HCT116 (cell line): ENCODE data around the gene DTNB.

Experiments used
- CBX3 ChIP-seq: IDR thresholded peaks from 2 replicates; pipeline ENCODE4 v1.6.1; 2012; ENCODE audit warnings: low read depth
- CEBPB ChIP-seq: IDR thresholded peaks from 2 replicates; pipeline ENCODE4 v1.6.1; 2012; ENCODE audit warnings: low read depth
- EGR1 ChIP-seq: IDR thresholded peaks from 2 replicates; pipeline ENCODE4 v1.6.1; 2012; ENCODE audit warnings: low read depth
- EZH2phosphoT487 ChIP-seq: fragments of 200-600 bp; IDR thresholded peaks from 2 replicates; pipeline ENCODE4 v1.6.1; 2018; ENCODE audit warnings: antibody characterized with exemption, borderline replicate concordance
- POLR2A ChIP-seq: IDR thresholded peaks from 2 replicates; pipeline ENCODE4 v1.7.0; 2011; ENCODE audit warnings: borderline replicate concordance; ENCODE audit not compliant: insufficient read depth, insufficient read length; ENCODE audit errors: extremely low read depth
- POLR2AphosphoS5 ChIP-seq: IDR thresholded peaks from 2 replicates; pipeline ENCODE4 v1.6.1; 2011; ENCODE audit warnings: mild to moderate bottlenecking, low read depth, low read length, moderate library complexity
- RAD21 ChIP-seq: IDR thresholded peaks from 2 replicates; pipeline ENCODE4 v1.6.1; 2012; ENCODE audit warnings: low read depth, mild to moderate bottlenecking
- SP1 ChIP-seq: IDR thresholded peaks from 2 replicates; pipeline ENCODE4 v1.6.1; 2012; ENCODE audit warnings: low read depth
- SRF ChIP-seq: IDR thresholded peaks from 2 replicates; pipeline ENCODE4 v1.6.1; 2012; ENCODE audit warnings: low read depth
- TF ChIP-seq, protein P1 (sequence below): IDR thresholded peaks from 2 replicates; pipeline ENCODE4 v1.6.1; 2012; ENCODE audit warnings: low read depth
- TF ChIP-seq, protein P2 (sequence below), 3 experiments: fragments of 200-600 bp in 1 of 3; sonication (generic) in 1 of 3; IDR thresholded peaks in 2 of 3; conservative IDR thresholded peaks in 1 of 3; 2 replicates each; pipeline ENCODE4 v1.5.1; 2012 to 2017; ENCODE audit warnings: low read depth in 2 of 3, low read length in 2 of 3, antibody characterized with exemption in 1 of 3, borderline replicate concordance in 1 of 3, control low read depth in 1 of 3, mild to moderate bottlenecking in 1 of 3, mixed read lengths in 1 of 3, mixed run types in 1 of 3, moderate library complexity in 1 of 3; ENCODE audit not compliant: insufficient read depth in 1 of 3
- TF ChIP-seq, protein P3 (sequence below): IDR thresholded peaks from 2 replicates; pipeline ENCODE4 v1.6.1; 2012

DNA sequence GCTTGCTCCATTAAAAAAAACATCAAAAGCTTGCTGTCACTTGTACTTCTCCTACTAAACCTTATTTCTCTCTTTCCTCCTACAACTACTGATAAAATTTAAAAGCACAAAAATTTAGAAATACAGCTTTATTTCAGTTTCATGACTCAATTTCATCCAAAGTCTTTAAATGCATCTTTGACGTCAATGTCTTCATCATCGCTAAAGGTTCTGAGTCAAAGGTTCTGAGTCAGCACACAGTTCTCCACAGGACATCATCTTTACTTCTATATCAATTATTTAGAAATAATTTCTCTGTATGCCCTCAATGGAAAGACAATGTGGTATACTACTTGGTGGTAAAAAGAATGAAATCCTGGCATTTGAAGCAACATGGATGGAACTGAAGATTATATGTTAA, 167.8 kb downstream of the DTNB start:
- TF ChIP-seq, protein P1, sequence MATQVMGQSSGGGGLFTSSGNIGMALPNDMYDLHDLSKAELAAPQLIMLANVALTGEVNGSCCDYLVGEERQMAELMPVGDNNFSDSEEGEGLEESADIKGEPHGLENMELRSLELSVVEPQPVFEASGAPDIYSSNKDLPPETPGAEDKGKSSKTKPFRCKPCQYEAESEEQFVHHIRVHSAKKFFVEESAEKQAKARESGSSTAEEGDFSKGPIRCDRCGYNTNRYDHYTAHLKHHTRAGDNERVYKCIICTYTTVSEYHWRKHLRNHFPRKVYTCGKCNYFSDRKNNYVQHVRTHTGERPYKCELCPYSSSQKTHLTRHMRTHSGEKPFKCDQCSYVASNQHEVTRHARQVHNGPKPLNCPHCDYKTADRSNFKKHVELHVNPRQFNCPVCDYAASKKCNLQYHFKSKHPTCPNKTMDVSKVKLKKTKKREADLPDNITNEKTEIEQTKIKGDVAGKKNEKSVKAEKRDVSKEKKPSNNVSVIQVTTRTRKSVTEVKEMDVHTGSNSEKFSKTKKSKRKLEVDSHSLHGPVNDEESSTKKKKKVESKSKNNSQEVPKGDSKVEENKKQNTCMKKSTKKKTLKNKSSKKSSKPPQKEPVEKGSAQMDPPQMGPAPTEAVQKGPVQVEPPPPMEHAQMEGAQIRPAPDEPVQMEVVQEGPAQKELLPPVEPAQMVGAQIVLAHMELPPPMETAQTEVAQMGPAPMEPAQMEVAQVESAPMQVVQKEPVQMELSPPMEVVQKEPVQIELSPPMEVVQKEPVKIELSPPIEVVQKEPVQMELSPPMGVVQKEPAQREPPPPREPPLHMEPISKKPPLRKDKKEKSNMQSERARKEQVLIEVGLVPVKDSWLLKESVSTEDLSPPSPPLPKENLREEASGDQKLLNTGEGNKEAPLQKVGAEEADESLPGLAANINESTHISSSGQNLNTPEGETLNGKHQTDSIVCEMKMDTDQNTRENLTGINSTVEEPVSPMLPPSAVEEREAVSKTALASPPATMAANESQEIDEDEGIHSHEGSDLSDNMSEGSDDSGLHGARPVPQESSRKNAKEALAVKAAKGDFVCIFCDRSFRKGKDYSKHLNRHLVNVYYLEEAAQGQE: no peak
- TF ChIP-seq, protein P2, sequence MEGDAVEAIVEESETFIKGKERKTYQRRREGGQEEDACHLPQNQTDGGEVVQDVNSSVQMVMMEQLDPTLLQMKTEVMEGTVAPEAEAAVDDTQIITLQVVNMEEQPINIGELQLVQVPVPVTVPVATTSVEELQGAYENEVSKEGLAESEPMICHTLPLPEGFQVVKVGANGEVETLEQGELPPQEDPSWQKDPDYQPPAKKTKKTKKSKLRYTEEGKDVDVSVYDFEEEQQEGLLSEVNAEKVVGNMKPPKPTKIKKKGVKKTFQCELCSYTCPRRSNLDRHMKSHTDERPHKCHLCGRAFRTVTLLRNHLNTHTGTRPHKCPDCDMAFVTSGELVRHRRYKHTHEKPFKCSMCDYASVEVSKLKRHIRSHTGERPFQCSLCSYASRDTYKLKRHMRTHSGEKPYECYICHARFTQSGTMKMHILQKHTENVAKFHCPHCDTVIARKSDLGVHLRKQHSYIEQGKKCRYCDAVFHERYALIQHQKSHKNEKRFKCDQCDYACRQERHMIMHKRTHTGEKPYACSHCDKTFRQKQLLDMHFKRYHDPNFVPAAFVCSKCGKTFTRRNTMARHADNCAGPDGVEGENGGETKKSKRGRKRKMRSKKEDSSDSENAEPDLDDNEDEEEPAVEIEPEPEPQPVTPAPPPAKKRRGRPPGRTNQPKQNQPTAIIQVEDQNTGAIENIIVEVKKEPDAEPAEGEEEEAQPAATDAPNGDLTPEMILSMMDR (IDR thresholded peaks at IDR 0.05 in 2 of 3, conservative IDR thresholded peaks at IDR 0.05 in 1 of 3; ENCODE audit: borderline replicate concordance in 1 of 3, insufficient read depth in 1 of 3, low read depth in 2 of 3, low read length in 2 of 3): no peak
- no peak for TF ChIP-seq POLR2AphosphoS5
- no peak for TF ChIP-seq POLR2A
- TF ChIP-seq EZH2phosphoT487: no peak
- TF ChIP-seq, protein P3, sequence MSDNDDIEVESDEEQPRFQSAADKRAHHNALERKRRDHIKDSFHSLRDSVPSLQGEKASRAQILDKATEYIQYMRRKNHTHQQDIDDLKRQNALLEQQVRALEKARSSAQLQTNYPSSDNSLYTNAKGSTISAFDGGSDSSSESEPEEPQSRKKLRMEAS: no peak
- no peak for TF ChIP-seq SRF
- no peak for TF ChIP-seq CBX3
- no peak for TF ChIP-seq CEBPB
- no peak for TF ChIP-seq EGR1
- no peak for TF ChIP-seq RAD21
- no peak for TF ChIP-seq SP1
